ENCODE data around the gene ESPNL.

The ESPNL gene

DNA sequence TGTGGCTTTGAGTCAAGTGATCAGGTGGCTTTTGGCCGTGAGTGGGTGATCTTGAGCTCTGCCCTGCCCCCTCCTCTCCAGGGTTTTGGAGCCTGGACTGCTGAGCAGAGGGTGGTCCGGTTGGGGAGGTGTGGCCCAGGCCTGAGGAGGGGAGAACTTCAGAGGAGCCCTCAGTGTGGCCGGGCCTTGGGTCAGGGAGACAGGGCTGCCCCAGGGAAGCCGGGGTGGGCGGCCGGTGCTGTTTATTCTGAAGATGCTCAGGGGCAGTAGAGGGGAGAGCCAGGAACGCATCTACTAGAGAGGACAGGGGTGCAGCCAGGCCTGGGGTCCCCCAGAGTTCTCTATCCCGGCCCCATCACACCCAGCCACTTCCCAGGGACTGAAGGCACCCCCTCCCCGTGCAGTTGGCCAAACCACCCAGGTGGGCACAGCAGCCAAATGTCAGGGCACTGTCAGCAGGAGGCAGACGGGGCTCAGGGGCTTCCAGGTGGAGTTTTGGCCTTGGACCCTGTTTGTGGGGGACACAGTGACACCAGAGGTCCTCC lies 59.6 kb downstream of the ESPNL start:
- no peak for DNase-seq
- peak overlapping the region; percentile 41; the same call in 1 of the 2 replicates for H3K4me3 ChIP-seq (ENCODE audit: low read length)
- no peaks in the 10 kb centered on the region for H3K36me3 ChIP-seq (replicated peaks; ENCODE audit: insufficient read depth, low read length)
- H3K27me3 ChIP-seq (replicated peaks; ENCODE audit: insufficient read depth, low read length): no peaks in the 10 kb centered on the region
- H3K9ac ChIP-seq (ENCODE audit: low read length): no peak overlapping the region
- H3K27ac ChIP-seq (ENCODE audit: low read length): no peak overlapping the region
- no peaks in the 10 kb centered on the region for H3F3A ChIP-seq (ENCODE audit: insufficient read depth, low read length)
- H3K4me2 ChIP-seq (ENCODE audit: low read depth, low read length): peak overlapping the region; percentile 75; the same call in 1 of the 2 replicates
- no peaks in the 10 kb centered on the region for H3K4me1 ChIP-seq (ENCODE audit: low read length)
- TF ChIP-seq, protein P1, sequence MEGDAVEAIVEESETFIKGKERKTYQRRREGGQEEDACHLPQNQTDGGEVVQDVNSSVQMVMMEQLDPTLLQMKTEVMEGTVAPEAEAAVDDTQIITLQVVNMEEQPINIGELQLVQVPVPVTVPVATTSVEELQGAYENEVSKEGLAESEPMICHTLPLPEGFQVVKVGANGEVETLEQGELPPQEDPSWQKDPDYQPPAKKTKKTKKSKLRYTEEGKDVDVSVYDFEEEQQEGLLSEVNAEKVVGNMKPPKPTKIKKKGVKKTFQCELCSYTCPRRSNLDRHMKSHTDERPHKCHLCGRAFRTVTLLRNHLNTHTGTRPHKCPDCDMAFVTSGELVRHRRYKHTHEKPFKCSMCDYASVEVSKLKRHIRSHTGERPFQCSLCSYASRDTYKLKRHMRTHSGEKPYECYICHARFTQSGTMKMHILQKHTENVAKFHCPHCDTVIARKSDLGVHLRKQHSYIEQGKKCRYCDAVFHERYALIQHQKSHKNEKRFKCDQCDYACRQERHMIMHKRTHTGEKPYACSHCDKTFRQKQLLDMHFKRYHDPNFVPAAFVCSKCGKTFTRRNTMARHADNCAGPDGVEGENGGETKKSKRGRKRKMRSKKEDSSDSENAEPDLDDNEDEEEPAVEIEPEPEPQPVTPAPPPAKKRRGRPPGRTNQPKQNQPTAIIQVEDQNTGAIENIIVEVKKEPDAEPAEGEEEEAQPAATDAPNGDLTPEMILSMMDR (IDR thresholded peaks at IDR 0.05; ENCODE audit: low read length): no peak
- TF ChIP-seq EZH2 (optimal IDR thresholded peaks at IDR 0.05; ENCODE audit: low read depth, low read length) (no peak), EZH2phosphoT487 (IDR thresholded peaks at IDR 0.05; ENCODE audit: low read length) (no peak)
- H3K79me2 ChIP-seq (ENCODE audit: low read length): no peaks in the 10 kb centered on the region
- no peaks in the 10 kb centered on the region for H4K20me1 ChIP-seq (ENCODE audit: insufficient read depth, low read length)
- no peaks in the 10 kb centered on the region for H3K9me3 ChIP-seq (replicated peaks; ENCODE audit: insufficient read depth, low read length)
- no peaks in the 10 kb centered on the region for H3K9me2 ChIP-seq (replicated peaks; ENCODE audit: insufficient read depth, low read length)
- no peak overlapping the region for H2AFZ ChIP-seq (ENCODE audit: low read length)

DNA sequence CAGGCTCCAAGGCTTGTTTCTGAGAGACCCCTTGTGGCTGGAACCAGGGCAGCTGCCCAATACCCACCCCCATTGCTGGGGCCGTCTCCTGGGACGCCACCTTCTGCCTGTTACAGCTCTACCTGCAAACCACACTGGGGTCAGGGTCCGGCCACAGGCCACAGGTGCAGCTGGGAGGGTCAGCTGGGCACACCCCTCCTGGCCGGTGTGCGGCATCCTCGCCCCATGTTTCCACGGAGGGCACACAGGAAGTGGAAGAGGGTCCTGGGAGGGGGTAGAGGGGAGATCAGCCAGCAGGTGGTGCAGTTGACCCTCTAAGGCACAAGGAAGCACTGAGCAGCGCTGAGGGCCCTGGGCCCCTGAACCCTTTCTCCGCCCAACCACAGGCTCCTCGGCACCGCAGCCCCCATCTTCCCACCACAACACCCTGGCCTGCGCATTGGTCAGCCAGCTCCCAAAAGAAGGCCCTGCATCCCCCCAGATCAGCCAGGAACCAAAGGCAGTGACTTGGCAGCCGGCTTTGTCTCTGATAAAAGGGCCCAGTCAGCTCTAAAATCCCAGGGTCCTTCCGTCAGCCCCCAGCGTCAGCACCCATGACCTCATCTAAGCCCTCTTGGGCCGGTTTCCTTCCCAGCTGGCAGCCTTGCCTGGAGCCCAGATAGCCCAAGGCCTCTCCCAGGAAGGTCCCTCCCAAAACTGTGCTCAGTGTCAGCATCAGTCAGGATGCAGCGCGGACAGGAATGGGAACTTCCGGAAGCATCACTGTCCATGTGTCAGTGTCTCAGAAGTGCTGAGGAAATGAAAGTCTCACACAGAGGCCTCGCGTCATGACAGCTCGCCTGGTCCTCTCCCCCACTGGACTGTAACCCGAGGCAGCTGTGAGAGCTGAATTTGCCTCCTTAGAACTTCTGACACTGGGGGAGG lies 60.3 kb downstream of the ESPNL start:
- Histone ChIP-seq H3F3A (ENCODE audit: insufficient read depth, low read length) (no peaks in the 10 kb centered on the region), H4K20me1 (ENCODE audit: insufficient read depth, low read length) (no peaks in the 10 kb centered on the region), H3K79me2 (ENCODE audit: low read length) (no peaks in the 10 kb centered on the region), H3K9me3 (replicated peaks; ENCODE audit: insufficient read depth, low read length) (no peaks in the 10 kb centered on the region), H3K4me2 (ENCODE audit: low read depth, low read length) (no peak overlapping the region; the same call in 1 of the 2 replicates), H3K36me3 (replicated peaks; ENCODE audit: insufficient read depth, low read length) (no peaks in the 10 kb centered on the region), H3K27ac (ENCODE audit: low read length) (no peak overlapping the region), H3K4me3 (ENCODE audit: low read length) (no peak overlapping the region), H3K9me2 (replicated peaks; ENCODE audit: insufficient read depth, low read length) (no peaks in the 10 kb centered on the region), H2AFZ (ENCODE audit: low read length) (no peak overlapping the region), H3K27me3 (replicated peaks; ENCODE audit: insufficient read depth, low read length) (no peaks in the 10 kb centered on the region), H3K9ac (ENCODE audit: low read length) (no peak overlapping the region), H3K4me1 (ENCODE audit: low read length) (no peaks in the 10 kb centered on the region)
- TF ChIP-seq, protein P1 (IDR thresholded peaks at IDR 0.05; ENCODE audit: low read length): no peak; the same call in none of the 2 replicates
- no peak for TF ChIP-seq EZH2 (optimal IDR thresholded peaks at IDR 0.05; ENCODE audit: low read depth, low read length)
- no peak for TF ChIP-seq EZH2phosphoT487 (IDR thresholded peaks at IDR 0.05; ENCODE audit: low read length)
- no peak for DNase-seq

DNA sequence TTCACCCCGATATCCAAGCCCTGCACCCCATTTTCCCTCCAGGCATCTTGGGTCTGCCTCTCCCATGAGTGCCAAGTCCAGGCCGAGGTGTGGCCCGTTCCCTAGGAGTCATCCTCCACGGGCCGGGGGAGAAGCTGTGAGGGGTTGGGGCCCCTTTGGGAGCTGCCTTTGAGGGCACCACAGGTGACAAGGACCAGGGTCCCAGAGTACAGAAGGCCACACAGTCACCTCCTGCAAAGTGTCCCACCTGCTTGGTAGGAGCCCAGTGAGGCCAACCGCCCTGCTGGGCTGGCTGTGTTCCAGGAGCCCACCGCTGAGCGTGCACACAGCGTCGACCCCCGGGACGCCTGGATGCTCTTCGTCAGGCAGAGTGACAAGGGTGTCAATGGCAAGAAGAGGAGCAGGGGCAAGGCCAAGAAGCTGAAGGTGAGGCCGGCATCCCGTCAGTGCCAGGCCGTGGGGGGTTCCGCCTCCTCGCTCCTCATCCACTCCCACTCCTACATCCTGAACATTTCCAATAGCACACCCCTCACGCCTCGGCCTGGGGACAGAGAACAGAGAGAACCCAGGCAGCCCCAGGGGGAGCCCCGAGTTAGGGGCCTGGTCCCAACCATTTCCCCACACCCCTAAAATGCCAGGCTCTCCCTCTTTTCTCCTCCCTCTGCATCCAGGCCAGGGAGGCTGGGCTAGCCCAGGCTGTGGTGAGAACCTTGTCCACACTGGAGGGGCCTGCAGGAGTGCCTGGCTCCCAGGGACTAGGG lies 61.3 kb downstream of the ESPNL start:
- TF ChIP-seq EZH2 (optimal IDR thresholded peaks at IDR 0.05; ENCODE audit: low read depth, low read length) (no peak), EZH2phosphoT487 (IDR thresholded peaks at IDR 0.05; ENCODE audit: low read length) (no peak)
- TF ChIP-seq, protein P1 (IDR thresholded peaks at IDR 0.05; ENCODE audit: low read length): no peak

More for the DNA sequence above, 61.3 kb downstream of the ESPNL start:
- no peaks in the 10 kb centered on the region for H3K79me2 ChIP-seq (ENCODE audit: low read length)
- no peaks in the 10 kb centered on the region for H3K9me2 ChIP-seq (replicated peaks; ENCODE audit: insufficient read depth, low read length)
- no peak for DNase-seq
- H3K4me3 ChIP-seq (ENCODE audit: low read length): no peak overlapping the region
- no peaks in the 10 kb centered on the region for H3K9me3 ChIP-seq (replicated peaks; ENCODE audit: insufficient read depth, low read length)
- H4K20me1 ChIP-seq (ENCODE audit: insufficient read depth, low read length): no peaks in the 10 kb centered on the region
- H2AFZ ChIP-seq (ENCODE audit: low read length): no peak overlapping the region
- no peak overlapping the region for H3K27ac ChIP-seq (ENCODE audit: low read length)
- H3F3A ChIP-seq (ENCODE audit: insufficient read depth, low read length): no peaks in the 10 kb centered on the region
- H3K36me3 ChIP-seq (replicated peaks; ENCODE audit: insufficient read depth, low read length): no peaks in the 10 kb centered on the region
- H3K4me1 ChIP-seq (ENCODE audit: low read length): no peaks in the 10 kb centered on the region
- no peak overlapping the region for H3K4me2 ChIP-seq (ENCODE audit: low read depth, low read length)
- H3K27me3 ChIP-seq (replicated peaks; ENCODE audit: insufficient read depth, low read length): no peaks in the 10 kb centered on the region
- H3K9ac ChIP-seq (ENCODE audit: low read length): no peak overlapping the region
